GM21360 (cell line): ENCODE measurements around the gene RPEL1.

Experiments
- ATAC-seq: cut with Tn5 transposase; IDR thresholded peaks from one replicate; pipeline ENCODE4 v1.9.1; 2021; ENCODE audit warnings: mild to moderate bottlenecking, moderate library complexity; ENCODE audit not compliant: unreplicated experiment

Gene RPEL1

DNA sequence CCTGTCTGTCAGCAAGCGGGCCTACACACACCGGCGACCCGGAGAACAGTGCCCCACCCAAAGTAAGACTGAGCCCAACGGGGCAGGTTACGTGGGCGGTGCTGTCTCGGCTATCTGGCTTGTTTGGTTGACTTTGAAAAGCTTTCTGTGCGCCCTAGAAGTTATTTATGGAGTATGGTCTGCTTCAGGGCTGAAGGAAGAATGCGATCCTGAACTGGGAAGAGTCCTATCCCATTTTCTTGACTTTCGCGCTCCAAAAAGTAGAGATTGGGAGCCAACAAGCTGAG is 32.8 kb downstream of the RPEL1 start:
- no peak for ATAC-seq

DNA sequence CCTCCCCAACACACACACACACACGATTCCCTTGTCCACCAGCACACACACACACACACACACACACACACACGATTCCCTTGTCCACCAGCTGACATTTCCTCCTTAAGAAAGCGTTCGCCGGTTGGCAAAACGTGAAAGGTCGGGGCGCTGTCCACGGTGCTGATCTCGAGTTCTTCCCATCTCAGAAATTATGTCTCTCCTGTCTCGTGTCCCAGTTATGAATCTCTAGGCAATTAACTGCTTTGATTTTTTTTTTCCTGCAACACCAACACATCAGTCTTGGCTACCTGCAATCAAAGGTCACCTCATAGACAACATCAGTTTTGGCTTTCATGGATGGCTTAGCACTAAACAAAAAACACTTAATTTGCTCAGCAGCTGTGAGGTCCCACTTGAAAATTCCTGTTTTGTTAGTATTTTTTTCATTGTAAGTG is 33.2 kb downstream of the RPEL1 start:
- no peak for ATAC-seq

DNA sequence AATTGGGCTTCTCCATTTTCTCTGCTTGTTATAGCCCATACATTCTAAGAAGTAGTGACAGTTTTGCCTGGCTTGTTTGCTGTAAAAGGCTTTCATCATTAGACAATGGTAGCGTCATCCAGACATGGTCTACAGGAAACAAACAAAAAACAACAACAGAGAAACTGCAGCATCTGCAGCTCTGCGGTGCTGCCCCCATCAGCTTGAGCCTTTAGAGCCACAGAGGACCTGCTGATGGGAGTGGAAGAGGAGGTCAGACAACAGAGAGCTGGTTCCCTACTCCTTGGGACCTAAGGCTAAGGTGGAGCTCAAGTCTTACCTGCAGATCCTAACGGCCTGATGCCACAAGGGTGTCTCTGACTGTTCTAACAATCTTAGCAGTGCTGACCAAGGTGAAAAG is 34.3 kb downstream of the RPEL1 start:
- no peak for ATAC-seq

DNA sequence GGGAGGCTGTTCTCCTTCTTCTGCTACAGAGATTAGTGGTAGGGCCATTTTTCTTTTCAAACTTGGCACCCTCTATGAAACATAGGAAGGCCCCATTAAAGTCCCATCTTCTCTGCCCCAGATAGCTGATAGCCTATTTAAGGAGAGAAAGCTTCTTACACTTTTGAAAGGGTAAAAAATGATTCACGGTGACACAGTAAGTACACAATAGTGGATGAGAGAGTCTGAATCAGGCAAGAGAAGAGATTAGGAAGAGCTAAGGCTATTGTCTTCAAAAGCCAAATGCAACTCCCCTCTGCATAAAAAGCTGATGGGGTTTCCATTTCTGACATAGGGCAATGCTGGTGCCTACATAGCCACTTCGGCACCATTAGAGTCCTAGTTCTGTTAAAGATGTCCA is 34.8 kb downstream of the RPEL1 start:
- ATAC-seq = no peak

DNA sequence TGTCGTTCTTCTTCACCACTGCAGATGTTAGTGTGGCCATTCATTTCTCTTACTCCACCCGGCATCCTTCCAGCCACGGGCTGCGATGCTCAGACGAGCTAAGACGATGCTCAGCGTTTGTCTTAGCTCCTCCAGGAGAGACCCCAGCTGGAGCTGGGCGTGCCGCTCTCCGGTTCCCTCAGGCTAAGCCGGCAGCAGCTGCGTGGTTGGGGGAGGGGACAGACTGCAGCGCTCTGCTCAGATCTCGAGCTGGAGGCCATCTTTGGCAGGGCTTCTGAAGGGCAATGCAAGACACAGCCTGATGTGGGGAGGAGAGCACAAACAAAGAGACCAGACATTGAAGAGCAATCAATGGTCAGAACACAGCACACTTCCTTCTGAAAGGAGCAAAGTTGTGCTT is 36.1 kb downstream of the RPEL1 start:
- ATAC-seq = no peak

DNA sequence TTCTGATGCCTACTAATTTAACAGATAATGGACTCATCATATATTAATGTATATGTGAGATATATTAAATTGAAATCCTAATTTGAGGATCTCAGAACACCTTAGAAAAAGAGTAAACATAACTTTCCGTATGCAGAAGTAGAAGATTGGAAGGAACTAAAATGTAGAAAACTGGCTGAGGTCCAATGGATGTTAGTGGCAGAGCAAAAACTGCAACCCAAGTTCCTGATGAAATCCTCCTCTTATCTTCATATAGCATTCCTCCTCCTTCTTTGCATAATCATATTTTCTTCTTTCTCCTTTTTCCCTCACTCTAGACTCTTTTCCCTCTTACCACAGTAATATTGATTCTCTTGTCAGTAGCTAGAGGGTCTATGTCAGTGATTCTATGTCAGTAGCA is 37.3 kb downstream of the RPEL1 start:
- ATAC-seq = no peak

DNA sequence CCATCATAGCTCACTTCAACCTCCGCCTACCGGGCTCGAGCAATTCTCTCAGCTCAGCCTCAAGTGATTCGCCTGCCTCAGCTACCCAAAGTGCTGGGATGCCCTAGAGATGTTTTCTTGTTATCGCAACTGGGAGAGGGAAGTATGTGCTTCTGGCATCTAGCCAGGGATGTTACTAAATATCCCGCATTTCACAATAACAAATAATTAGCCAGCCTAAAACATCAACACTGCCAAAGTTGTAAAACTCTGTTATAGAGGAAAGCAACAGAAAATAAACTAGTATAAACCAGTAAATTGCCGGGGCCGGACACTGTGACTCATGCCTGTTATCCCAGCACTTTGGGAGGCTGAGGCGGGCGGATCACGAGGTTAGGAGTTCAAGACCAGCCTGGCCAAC is 38.5 kb downstream of the RPEL1 start:
- no peak for ATAC-seq

DNA sequence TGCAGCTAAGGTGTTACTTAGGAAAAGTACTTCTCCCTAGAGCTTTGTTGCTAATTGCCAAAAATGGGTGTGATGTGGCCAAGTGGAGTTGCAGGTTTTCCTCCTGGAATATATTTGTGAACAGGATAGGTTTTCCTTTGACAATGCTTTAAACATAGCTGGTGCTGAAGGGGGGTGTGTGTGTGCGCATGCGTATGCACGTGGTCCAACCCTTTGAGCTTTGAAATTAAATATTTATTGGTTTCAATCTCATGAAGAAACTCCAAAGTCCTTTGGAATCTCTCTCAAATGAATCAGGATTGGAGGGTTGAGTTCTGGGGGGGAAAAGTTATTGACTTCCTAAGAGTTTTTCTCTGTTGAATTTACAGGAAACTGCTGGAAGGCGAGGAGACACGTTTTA is 42.3 kb downstream of the RPEL1 start:
- ATAC-seq = no peak

DNA sequence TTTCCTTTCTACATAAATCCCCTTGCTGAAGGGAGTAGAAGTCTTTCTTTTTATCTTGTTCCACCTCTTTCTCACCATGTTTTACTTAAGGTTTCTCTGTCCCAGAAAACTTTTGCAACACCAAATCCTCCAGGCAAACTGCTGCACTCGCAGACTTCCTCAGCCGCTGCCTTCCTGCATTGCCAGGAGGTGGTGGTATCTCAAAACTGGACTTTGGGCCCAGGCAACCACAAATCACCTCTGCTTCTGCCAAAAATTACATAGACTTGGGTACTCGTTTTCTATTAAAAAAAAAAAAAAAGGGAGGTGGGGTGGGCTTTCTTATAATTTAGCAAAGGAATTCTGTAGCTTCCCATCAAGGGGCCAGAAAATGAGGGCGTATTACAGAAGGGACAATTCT is 45.9 kb downstream of the RPEL1 start:
- ATAC-seq = no peak

DNA sequence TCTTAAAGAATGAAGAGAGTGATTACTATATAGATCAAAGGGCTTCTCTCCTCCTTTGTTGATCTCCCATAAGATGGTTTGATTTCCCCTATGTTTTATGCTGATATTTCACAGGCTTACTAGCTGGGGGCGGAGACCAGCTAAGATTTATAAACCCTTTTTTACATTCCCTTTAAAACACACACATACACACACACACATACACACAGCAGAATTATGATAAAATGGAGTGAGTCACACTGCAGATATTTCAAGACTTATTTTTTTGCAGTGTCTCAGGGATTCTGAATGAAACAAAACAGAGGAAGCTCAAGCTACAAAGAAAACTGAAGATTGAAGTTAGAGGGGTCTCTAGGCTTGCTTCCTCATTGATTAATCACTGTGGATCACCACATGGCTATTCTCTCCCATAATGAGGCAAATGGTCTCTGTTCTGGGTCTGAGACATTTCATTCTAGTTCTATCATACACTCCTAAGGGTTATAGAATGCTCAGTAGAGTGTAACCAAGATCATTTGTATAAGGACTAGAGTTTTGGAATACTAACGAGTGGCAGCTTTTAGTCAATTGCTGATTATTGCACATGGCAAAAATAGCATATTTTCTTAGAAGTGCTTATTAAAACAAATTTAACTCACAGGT is 49.8 kb downstream of the RPEL1 start:
- ATAC-seq = no peak
